CD4-positive, alpha-beta T cell treated with Interleukin-17A for 1 hour (primary cell): ENCODE measurements around the gene OCA2.
"Not testable (repeated sequence)": the region's sequence is repeated elsewhere in the genome, so short reads cannot be mapped to it uniquely, and the experiment has no call there.

ENCODE experiments used
- DNase-seq: peaks from one replicate; pipeline ENCODE4 v3.0.0-alpha.2; 2020

Gene OCA2

DNA sequence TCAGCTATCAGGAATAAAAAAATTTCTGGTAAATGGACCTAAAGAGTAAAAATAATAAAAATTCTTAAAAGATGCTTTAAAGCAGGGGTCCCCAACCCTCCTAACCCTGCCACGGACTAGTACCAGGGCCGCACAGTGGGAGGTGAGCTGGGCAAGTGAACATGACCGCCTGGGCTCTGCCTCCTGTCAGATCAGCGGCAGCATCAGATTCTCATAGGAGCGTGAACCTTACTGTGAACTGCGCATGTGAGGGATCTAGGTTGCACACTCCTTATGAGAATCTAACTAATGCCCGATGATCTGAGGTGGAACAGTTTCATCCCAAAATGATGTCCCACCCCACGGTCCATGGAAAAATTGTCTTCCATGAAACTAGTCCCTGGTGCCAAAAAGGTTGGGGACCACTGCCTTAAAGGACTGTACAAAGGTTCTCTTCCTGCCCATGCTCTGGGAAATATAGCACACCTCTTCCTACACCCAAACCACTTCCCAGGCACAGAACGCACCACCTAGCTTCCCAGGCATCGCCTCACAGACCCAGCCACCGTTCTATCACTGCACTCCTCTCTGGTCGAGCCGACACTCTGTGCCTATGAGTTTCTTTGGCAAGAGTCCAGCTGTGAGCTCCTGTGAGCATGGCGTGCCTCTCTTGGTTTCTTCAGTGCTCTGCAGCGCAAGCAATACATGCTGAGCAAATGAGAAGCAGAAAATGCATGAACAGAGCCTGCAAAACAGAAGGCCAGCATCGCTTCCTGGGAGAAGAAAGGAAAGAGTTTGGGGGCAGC, 104.9 kb downstream of the OCA2 start:
- no peak for DNase-seq

- DNase-seq: no peak
These were observed 105.6 kb downstream of the OCA2 start for GRCh38 chr15:27993544-27993943.

GRCh38 chr15:27990521-27991515, 108.3 kb downstream of the OCA2 start:
- no peak for DNase-seq

GRCh38 chr15:27989838-27990237, 109.3 kb downstream of the OCA2 start:
- DNase-seq: no peak

GRCh38 chr15:27989427-27989826, 109.7 kb downstream of the OCA2 start:
- DNase-seq: no peak

GRCh38 chr15:27985099-27985498, 114.0 kb downstream of the OCA2 start:
- no peak for DNase-seq

DNA sequence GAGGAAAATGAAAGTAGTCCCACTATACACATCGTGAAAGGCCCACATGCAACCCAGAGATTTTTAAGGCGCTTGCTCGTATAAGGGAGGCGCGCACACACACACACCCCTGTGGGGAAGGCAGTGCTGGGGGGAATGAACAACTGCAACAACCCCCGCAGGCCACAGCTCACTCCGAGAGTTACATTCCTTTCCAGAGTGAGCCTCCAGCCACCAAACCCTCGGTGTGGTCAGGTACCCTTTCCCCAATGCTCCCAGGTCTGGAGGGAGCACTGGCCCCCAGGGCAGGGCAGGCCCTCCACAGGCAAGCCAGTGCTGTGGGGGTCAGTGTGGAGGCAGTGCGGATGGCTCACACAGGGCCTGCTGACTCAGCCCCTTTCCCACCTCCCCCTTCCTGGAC, 115.6 kb downstream of the OCA2 start:
- DNase-seq: no peak

DNA sequence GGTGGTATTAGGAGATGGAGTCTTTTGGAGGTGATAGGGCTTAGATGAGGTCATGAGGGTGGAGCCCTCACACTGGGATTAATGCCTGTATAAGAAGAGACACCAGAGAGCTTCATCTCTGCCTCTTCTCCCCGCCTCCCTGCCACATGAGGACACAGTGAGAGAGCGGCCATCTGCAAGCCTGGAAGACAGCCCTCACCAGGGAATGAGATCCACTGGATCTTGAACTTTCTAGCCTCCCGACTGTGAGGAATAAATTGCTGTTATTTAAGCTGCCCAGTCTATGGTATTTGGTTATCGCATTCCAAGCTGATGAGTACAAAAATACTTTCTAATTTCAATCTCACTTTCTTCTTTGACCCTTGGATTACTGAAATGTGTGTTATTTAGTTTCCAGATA, 121.4 kb downstream of the OCA2 start:
- DNase-seq: no peak

GRCh38 chr15:27973886-27974285, 125.2 kb downstream of the OCA2 start:
- DNase-seq: no peak

- no peak for DNase-seq
These were observed 128.3 kb downstream of the OCA2 start for GRCh38 chr15:27970661-27971392.

GRCh38 chr15:27967541-27967940, 131.6 kb downstream of the OCA2 start:
- DNase-seq: no peak

- DNase-seq: no peak
These were observed 133.6 kb downstream of the OCA2 start for GRCh38 chr15:27965546-27965945.

- DNase-seq: no peak
These were observed 137.3 kb downstream of the OCA2 start for GRCh38 chr15:27961801-27962200.

- DNase-seq: no peak
These were observed 140.1 kb downstream of the OCA2 start for GRCh38 chr15:27958911-27959578.

GRCh38 chr15:27956285-27956684, 142.8 kb downstream of the OCA2 start:
- no peak for DNase-seq

GRCh38 chr15:27955087-27955486, 144.0 kb downstream of the OCA2 start:
- DNase-seq: no peak

DNA sequence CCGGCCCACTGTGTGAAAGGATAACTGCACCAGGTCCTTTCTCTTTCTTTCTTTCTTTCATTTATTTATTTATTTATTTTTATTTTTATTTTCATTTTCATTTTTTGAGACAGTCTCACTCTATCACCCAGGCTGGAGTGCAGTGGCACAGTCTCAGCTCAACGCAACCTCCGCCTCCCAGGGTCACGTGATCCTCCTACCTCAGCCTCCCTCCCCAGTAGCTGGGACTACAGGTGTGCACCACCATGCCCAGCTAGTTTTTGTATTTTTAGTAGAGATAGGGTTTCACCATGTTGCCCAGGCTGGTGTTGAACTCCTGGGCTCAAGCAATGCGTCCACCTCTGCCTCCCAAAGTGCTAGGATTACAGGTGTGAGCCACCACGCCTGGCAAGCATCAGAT, 146.5 kb downstream of the OCA2 start:
- not testable (repeated sequence) for DNase-seq

DNA sequence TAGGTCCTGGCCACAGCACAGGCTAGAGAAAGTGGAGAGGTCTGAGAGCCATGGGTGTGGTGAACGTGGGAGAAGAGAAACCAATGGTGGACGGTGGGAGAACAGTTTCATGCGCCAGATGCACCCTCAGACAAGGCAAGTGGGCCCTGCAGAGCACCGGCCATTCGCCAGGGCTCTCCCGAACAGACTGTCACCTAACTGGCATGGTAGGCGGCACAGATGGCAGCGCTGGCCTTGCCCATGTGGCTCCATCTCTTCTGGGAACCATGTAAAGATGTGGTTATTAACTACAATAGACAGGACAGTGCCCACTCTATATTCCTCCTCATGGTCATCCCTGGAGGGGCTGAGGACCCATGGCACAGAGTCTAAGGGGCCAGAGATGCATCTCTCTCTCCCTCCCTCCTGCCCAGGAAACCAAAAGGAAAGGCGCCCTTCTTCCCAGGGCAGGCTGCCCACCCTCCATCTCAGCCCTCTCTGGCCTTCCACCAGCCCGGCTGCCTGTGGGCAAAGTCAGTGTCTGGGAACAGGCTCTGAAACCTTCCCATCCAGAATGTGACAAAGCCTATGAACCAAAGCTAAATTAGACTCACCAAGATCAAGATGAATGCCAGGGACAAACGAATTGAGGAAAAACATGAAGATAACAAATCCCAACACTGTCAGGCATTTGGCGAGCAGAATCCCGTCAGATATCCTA, 147.8 kb downstream of the OCA2 start:
- DNase-seq: no peak

- DNase-seq: no peak
These were observed 150.0 kb downstream of the OCA2 start for GRCh38 chr15:27949089-27949488.

DNA sequence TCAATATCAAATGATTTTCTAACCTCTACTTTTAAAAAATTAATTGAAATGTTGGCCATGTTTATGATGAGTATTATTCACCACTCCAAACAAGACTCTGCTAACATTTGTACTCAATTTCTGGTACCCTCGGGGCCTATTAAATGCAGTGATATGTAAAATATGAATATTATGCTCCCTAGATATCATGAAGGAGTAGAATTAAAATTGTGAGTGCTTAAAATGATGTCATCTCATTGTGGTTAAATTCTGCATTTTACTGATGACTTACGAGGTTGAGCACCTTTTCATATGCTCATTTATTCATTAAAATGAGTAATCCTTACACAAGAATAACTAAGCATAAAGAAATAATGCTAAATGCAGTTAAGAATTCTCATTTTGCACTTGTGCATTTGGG, 159.9 kb downstream of the OCA2 start:
- no peak for DNase-seq

GRCh38 chr15:27937851-27938250, 161.3 kb downstream of the OCA2 start:
- no peak for DNase-seq

DNA sequence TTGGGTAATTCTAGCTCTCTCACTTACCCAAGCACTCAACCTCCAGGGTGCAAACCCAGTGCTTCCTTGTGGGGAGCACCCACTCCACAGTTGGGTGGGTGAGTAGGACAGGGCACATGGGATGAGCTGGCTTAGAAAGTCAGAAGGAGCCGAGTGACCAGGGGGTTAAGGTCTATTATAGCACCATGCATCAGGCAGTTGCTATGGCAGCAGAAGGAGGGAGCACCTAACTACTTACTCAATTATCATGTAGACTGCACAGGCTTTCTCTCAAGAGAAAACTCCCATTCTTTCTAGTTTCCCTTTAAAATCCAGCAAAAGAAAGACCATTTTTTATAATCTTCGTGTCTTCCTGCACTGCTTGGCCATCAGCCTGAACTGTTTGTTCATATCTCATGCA, 163.0 kb downstream of the OCA2 start:
- DNase-seq: no peak
